ENCODE data around the gene PLXNA1.

DNA sequence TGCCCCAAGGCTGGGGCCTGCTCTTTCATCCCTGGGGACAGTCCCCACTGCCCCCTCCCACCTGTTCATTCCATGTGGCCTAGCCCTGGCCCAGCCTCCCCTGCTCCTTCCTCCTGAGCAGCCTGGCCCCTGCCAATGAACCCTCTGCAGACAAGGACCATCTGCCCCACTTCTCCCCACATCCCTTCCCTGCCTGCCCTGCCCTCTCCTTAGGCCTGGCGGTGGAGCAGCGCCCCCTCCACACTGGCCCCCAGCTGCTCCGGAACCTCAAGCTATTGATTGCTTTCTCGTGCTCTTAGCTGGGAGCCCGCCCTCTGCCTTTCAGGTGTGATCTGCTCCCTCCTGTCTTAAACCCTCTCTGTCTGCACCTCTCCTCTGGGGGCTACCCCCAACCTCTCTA is 8.0 kb downstream of the PLXNA1 start:
- TF ChIP-seq, protein P1, sequence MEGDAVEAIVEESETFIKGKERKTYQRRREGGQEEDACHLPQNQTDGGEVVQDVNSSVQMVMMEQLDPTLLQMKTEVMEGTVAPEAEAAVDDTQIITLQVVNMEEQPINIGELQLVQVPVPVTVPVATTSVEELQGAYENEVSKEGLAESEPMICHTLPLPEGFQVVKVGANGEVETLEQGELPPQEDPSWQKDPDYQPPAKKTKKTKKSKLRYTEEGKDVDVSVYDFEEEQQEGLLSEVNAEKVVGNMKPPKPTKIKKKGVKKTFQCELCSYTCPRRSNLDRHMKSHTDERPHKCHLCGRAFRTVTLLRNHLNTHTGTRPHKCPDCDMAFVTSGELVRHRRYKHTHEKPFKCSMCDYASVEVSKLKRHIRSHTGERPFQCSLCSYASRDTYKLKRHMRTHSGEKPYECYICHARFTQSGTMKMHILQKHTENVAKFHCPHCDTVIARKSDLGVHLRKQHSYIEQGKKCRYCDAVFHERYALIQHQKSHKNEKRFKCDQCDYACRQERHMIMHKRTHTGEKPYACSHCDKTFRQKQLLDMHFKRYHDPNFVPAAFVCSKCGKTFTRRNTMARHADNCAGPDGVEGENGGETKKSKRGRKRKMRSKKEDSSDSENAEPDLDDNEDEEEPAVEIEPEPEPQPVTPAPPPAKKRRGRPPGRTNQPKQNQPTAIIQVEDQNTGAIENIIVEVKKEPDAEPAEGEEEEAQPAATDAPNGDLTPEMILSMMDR (IDR thresholded peaks at IDR 0.05), result no peak
- TF ChIP-seq POLR2A (IDR thresholded peaks at IDR 0.05), result no peak
- TF ChIP-seq POLR2AphosphoS5 (IDR thresholded peaks at IDR 0.05), result no peak
